ENCODE data around the gene CELF2. TPM values are rescaled to one million over a fixed set of nuclear protein-coding genes. Genes with fewer than 3 reads are reported as not detected.

CELF2 gene
- total and polyA plus RNA-seq, 9 of the 15 experiments (the other 6 are each of a cell fraction or from before 2014, with no cell fraction given): 4.0 to 20.3 (median 11.1) TPM

GRCh38 chr10:11176746-11177145 is 159.1 kb downstream of the CELF2 start:
- no peak overlapping the region for H3K27ac ChIP-seq (ENCODE audit: extremely low read depth, low read depth, low read length)
- H3K4me3 ChIP-seq: no peak overlapping the region
- BruUV-seq (replicated peaks): no TSS peak
- H2AFZ ChIP-seq (ENCODE audit: low read depth, low read length): no peak overlapping the region
- H3K27me3 ChIP-seq (ENCODE audit: control insufficient read depth in 2 of 2, insufficient read depth in 2 of 2, low read length in 2 of 2): no peaks in the 10 kb centered on the region
- in situ Hi-C loops (cut with MboI) (no loop called here), intact Hi-C loops (cut with micrococcal nuclease) (loop anchor here (5.0 kb wide), 1 partner anchor 69 kb away; no protein-coding TSS in a partner anchor)
- no peaks in the 10 kb centered on the region for H3K9me1 ChIP-seq (ENCODE audit: control insufficient read depth, insufficient read depth, low read length)
- CTCF ChIA-PET (ENCODE audit: low intra/inter-chr PET ratio): no interaction called here
- POLR2A ChIA-PET: no interaction called here
- H3K79me2 ChIP-seq (ENCODE audit: control insufficient read depth, insufficient read depth, low read length): peaks cover 12% of the 10 kb centered on the region; the same call in 1 of the 3 replicates
- no peaks in the 10 kb centered on the region; the same call in 1 of the 2 replicates for H4K20me1 ChIP-seq (replicated peaks; ENCODE audit: control insufficient read depth, insufficient read depth, low read length)
- 0 out of 2 replicates have a peak, but pooled peaks have one; percentile 28 for TF ChIP-seq ZNF589 (CRISPR knock-in tag; IDR thresholded peaks at IDR 0.05; ENCODE audit: low read depth)
- TF ChIP-seq JUND (IDR thresholded peaks at IDR 0.05; ENCODE audit: borderline replicate concordance, low read depth, low read length): no peak
- TF ChIP-seq JUND (tag; IDR thresholded peaks at IDR 0.05; ENCODE audit: borderline replicate concordance, low read depth, low read length): no peak
- peak; percentile 34; the same call in 1 of the 2 replicates for TF ChIP-seq DMBX1 (CRISPR knock-in tag; IDR thresholded peaks at IDR 0.05; ENCODE audit: borderline replicate concordance)
- no peak for FAIRE-seq
- WGBS (ENCODE audit: insufficient coverage, low coverage, missing lambda C conversion rate): 61% methylated on average over 7 of the region's 7 CpGs
- no peak overlapping the region for H3K4me2 ChIP-seq (ENCODE audit: insufficient read depth, low read length)
- ATAC-seq: no peak
- DNase-seq (ENCODE audit: extremely low read depth in 1 of 4, low spot score in 3 of 4): no peak
- H3K9me3 ChIP-seq (replicated peaks; ENCODE audit: control insufficient read depth, insufficient read depth, low read depth, low read length): 0 out of 2 replicates have a peak, but pooled peaks cover 3% of the 10 kb centered on the region
- no peak overlapping the region for H3K9ac ChIP-seq (ENCODE audit: insufficient read depth in 1 of 2, low read depth in 2 of 2, low read length in 2 of 2)
- H3K4me1 ChIP-seq (replicated peaks in 1 of 2; ENCODE audit: control insufficient read depth in 2 of 2, insufficient read depth in 2 of 2, low read length in 2 of 2): peaks cover 7 to 56% of the 10 kb centered on the region in 2 experiments
- H3K36me3 ChIP-seq (ENCODE audit: control insufficient read depth, insufficient read depth, low read length): peaks cover 5% of the 10 kb centered on the region

- in situ Hi-C loops (cut with MboI): no loop called here
- CTCF ChIA-PET (ENCODE audit: low intra/inter-chr PET ratio): no interaction called here
- TF ChIP-seq ZBTB1 (CRISPR knock-in tag; IDR thresholded peaks at IDR 0.05; ENCODE audit: borderline replicate concordance, low read depth) (no peak), MITF (IDR thresholded peaks at IDR 0.05) (no peak), ZNF23 (CRISPR knock-in tag; IDR thresholded peaks at IDR 0.05) (no peak), MAFF (IDR thresholded peaks at IDR 0.05; ENCODE audit: low read length) (no peak), ZNF57 (CRISPR knock-in tag; IDR thresholded peaks at IDR 0.05) (no peak), TAF7 (tag; IDR thresholded peaks at IDR 0.05) (no peak), ZNF239 (CRISPR knock-in tag; IDR thresholded peaks at IDR 0.05) (no peak), SPI1 (IDR thresholded peaks at IDR 0.05; ENCODE audit: borderline replicate concordance, low read depth, low read length) (no peak), NR1H2 (CRISPR knock-in tag; IDR thresholded peaks at IDR 0.05) (no peak), ZNF511 (CRISPR knock-in tag; IDR thresholded peaks at IDR 0.05) (no peak), POLR2AphosphoS5 (IDR thresholded peaks at IDR 0.05; ENCODE audit: control insufficient read depth, insufficient read depth, low read depth, low read length) (no peak)
These were observed 159.7 kb downstream of the CELF2 start for GRCh38 chr10:11177381-11177780.

More at GRCh38 chr10:11177381-11177780, 159.7 kb downstream of the CELF2 start:
- Histone ChIP-seq H3K36me3 (ENCODE audit: control insufficient read depth, insufficient read depth, low read length) (peaks cover 3% of the 10 kb centered on the region; the same call in 2 of the 3 replicates), H4K20me1 (replicated peaks; ENCODE audit: control insufficient read depth, insufficient read depth, low read length) (no peaks in the 10 kb centered on the region; the same call in 1 of the 2 replicates), H3K9ac (ENCODE audit: insufficient read depth in 1 of 2, low read depth in 2 of 2, low read length in 2 of 2) (no peak overlapping the region), H3K79me2 (ENCODE audit: control insufficient read depth, insufficient read depth, low read length) (peaks cover 12% of the 10 kb centered on the region; the same call in 1 of the 3 replicates), H3K27ac (ENCODE audit: extremely low read depth, low read depth, low read length) (0 out of 3 replicates have a peak overlapping the region, but pooled peaks have one; percentile 68), H3K9me3 (replicated peaks; ENCODE audit: control insufficient read depth, insufficient read depth, low read depth, low read length) (0 out of 2 replicates have a peak, but pooled peaks cover 3% of the 10 kb centered on the region), H3K4me2 (ENCODE audit: insufficient read depth, low read length) (no peak overlapping the region), H3K9me1 (ENCODE audit: control insufficient read depth, insufficient read depth, low read length) (no peaks in the 10 kb centered on the region), H3K27me3 (ENCODE audit: control insufficient read depth in 2 of 2, insufficient read depth in 2 of 2, low read length in 2 of 2) (no peaks in the 10 kb centered on the region), H3K4me1 (replicated peaks in 1 of 2; ENCODE audit: control insufficient read depth in 2 of 2, insufficient read depth in 2 of 2, low read length in 2 of 2) (peaks cover 7 to 50% of the 10 kb centered on the region in 2 experiments), H3K4me3 (no peak overlapping the region), H2AFZ (ENCODE audit: low read depth, low read length) (no peak overlapping the region)
- BruUV-seq (replicated peaks): no TSS peak
- DNase-seq (ENCODE audit: extremely low read depth in 1 of 4, low spot score in 3 of 4) (no peak), ATAC-seq (no peak), FAIRE-seq (no peak)
- intact Hi-C loops (cut with micrococcal nuclease): loop anchor here (5.0 kb wide), 1 partner anchor 70 kb away; no protein-coding TSS in a partner anchor
- POLR2A ChIA-PET: no interaction called here
- 58% methylated on average over 1 of the region's 1 CpG for WGBS (ENCODE audit: insufficient coverage, low coverage, missing lambda C conversion rate)

Data from K562 (cell line).